ENCODE data around the gene TSR1. TPM values are rescaled to one million over a fixed set of nuclear protein-coding genes. Genes with fewer than 3 reads are reported as not detected.
A peak's percentile ranks its signal among the peaks of the same experiment; 100 is the strongest.

The TSR1 gene
- total RNA-seq, 1 experiment from 2014 or later: 50.1 TPM

- no peak for DNase-seq (ENCODE audit: extremely low read depth, low read depth)
These were observed 33.4 kb upstream of the TSR1 start for GRCh38 chr17:2369551-2370210.

DNA sequence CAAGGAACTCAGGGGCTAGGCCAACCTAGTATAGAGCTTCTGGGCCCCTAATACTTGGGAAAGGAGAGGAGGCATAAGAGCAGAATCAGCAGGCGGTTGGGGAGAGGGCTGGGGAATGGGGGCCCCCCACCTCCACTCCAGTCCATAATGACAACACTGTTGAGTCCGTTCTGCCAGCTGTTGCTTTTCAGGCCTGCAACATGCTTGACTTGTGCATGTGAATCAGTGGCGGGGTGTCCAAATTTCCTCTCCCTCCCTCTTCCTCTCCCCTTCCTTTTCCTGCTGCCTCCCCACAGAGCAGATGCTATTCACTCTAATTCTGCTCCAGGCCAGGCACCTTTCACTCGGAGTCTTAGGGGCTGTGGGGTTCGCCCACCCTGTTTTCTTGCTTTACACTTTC lies 32.8 kb upstream of the TSR1 start:
- no peak for DNase-seq (ENCODE audit: extremely low read depth, low read depth)

- no peak for DNase-seq (ENCODE audit: extremely low read depth, low read depth)
These were observed 32.1 kb upstream of the TSR1 start for GRCh38 chr17:2368359-2368758.

- DNase-seq (ENCODE audit: extremely low read depth, low read depth): peak; percentile 23
These were observed 30.7 kb upstream of the TSR1 start for GRCh38 chr17:2366747-2367494.

DNA sequence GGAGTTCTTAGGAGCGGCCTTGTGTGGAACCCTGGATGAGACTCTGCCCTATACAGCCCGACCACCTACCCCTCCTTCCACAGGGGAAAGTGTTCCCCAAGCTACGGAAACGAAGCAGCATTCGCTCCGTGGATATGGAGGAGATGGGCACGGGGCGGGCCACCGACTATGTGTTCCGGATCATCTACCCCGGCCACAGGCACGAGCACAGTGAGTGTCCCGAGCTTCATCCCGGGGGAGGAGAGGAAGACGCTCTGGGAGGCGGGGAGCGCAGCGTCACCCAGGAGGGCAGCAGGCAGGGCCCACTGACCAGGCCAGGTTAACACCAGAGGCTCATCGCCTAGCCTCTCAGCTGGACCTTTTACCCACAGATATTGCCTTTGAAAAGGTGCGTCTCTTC lies 28.9 kb upstream of the TSR1 start:
- DNase-seq (ENCODE audit: extremely low read depth, low read depth): no peak

- no peak for DNase-seq (ENCODE audit: extremely low read depth, low read depth)
These were observed 28.5 kb upstream of the TSR1 start for GRCh38 chr17:2364763-2365116.

DNA sequence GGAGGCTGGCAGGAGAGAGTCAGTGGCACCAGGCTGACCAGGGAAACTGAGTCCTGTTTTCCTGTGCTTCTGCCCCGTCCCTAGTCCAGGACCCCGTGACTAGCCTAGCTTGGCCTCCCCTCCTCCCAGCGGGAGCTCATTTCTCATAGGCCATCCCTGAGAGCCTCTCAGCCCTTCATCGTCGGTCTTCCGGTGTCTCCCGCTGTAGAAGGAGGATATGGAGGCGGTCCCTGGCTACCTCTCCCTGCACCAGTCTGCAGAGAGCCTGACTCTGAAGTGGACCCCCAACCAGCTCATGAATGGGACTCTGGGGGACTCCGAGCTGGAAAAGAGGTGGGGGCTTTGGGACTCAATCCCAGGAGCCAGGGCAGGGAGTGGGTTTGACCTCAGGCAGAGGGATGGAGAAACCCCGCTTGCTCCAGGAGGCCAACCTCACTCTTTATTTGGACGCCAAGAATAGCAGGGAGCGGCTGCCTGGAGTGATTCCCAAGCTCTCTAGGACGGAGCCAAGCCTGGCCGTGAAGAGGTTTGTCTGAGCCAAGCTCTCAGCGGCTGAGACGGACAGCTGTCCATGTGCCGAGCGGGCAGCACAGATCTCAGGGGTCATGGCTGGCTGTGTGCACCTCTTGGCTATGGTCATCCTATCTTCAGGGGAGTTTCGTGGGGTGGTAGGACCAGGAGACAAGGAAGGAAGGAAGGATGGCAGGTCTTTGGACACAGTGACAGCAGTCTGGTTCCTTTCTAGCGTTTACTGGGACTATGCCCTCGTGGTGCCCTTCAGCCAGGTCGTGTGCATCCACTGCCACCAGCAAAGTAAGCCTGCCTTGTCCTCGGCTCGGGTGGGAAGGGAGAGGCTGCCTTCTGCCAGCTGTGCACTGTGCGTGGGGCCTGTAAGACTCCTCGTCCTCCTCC lies 27.9 kb upstream of the TSR1 start:
- no peak for DNase-seq (ENCODE audit: extremely low read depth, low read depth)

- no peak for DNase-seq (ENCODE audit: extremely low read depth, low read depth)
These were observed 27.1 kb upstream of the TSR1 start for GRCh38 chr17:2363318-2363717.

GRCh38 chr17:2362881-2363280 lies 26.6 kb upstream of the TSR1 start:
- DNase-seq (ENCODE audit: extremely low read depth, low read depth): no peak

- DNase-seq (ENCODE audit: extremely low read depth, low read depth): no peak
These were observed 26.2 kb upstream of the TSR1 start for GRCh38 chr17:2362416-2362815.

- DNase-seq (ENCODE audit: extremely low read depth, low read depth): no peak
These were observed 25.8 kb upstream of the TSR1 start for GRCh38 chr17:2362016-2362415.

DNA sequence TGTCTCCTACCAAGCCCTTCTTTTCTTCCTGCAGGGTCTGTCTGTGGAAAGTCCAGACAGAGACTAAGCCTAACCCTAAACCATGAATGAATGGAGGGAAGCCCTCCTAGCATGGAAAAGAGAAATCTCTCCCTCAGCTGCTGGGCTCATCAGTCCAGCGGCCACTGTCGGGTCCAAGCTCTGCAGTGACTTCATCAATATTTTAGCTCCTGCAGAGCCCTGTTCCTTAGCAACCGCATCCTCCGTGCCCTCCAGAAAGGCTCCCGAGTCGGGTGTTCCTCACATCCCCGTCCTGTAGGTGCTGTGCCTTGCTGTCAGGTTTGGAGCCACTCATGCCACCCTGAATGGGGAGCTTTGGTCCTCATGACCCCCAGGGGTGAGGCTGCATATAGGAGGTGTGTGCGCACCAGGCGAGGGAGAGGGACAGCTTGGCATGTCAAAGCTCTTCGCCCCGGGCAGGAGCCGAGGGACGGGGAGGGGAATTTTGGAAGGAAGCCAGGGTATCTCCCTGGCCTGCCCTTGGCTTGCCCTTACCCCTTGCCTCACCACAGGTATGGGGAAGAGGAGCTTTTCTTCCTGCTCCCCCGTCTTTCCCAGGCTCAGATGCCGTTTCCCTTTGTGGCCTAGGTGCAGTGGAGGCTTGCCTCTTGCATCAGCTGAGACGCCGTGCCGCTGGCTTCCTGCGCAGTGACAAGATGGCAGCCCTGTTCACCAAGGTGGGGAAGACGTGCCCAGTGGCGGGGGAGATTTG lies 24.9 kb upstream of the TSR1 start:
- no peak for DNase-seq (ENCODE audit: extremely low read depth, low read depth)

DNA sequence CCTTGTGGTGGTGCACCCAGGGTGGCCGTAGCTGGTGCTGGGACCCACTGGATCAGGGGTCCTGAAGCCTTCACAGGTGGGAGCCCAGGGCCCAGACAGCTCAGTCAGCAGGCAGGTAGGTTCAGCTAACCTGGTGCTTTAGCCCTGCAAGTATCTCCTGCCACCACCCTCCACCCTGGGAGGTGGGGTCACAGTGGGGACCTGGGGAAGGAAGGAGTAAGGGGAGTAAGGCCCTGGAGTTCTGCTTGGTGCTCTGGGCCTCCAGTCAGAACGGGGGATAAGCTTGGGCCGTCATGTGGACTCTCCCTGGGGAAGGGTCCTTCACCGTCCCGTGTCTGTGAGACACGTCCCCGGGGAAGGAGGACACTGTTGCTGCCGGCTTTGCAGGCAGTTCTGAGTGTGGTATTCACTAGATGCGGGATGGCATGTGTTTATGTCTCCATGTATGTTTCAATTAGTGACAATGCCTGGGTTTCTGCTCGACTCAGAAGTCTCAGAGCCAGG lies 21.7 kb upstream of the TSR1 start:
- no peak for DNase-seq (ENCODE audit: extremely low read depth, low read depth)

DNA sequence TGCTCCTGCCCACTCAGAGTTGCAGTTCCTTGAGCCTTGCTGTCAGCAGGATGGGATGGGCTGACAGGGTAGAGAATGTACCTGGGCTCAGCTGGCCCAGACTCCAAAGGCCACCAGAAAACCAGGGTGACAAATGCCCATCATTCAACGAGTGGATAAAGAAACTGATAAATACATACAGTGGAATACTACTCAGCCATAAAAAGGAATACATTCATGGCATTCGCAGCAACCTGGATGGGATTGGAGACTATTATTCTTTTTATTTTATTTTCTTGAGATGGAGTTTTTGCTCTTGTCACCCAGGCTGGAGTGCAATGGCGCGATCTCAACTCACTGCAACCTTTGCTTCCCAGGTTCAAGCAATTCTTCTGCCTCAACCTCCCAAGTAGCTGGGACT lies 21.0 kb upstream of the TSR1 start:
- DNase-seq (ENCODE audit: extremely low read depth, low read depth): no peak

DNA sequence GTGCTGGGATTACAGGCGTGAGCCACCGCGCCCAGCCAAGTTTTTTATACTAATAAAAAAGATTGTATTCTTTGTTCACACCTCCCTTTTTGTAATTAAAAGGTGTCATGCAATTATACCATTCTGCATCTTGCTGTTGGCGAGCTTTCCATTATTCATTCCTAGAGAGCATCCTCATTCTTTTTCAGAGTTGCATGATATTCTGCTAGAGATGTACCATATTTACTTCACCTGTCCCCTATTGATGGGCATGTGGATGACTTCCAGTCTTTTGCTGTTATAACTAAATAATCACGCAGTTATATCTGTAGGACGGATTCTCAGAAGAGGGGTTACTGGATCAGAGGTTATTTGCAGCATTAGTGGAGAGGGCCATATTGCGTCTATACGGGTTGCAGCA lies 18.1 kb upstream of the TSR1 start:
- DNase-seq (ENCODE audit: extremely low read depth, low read depth): no peak

DNA sequence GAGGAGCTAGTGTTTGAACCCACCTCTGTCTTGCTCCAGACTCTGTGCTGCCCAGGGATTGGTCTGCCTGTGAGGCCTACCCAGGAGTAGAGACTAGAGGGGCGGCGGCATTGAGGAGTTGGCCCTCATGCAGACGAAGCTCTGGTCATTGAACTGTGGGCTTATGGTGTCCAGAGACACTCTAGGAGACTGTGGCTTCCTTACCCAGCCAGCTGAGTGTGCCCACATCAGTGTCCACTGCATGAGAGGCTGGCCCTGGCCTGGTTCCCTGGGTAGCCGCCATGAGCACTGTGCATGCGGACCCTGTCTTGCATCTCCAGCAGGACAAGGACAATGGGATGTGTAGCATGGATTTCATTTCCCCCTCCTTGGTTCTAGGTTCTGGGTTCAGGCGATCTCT lies 15.0 kb upstream of the TSR1 start:
- no peak for DNase-seq (ENCODE audit: extremely low read depth, low read depth)

- DNase-seq (ENCODE audit: extremely low read depth, low read depth): peak; percentile 32
These were observed 11.8 kb upstream of the TSR1 start for GRCh38 chr17:2347805-2348685.

DNA sequence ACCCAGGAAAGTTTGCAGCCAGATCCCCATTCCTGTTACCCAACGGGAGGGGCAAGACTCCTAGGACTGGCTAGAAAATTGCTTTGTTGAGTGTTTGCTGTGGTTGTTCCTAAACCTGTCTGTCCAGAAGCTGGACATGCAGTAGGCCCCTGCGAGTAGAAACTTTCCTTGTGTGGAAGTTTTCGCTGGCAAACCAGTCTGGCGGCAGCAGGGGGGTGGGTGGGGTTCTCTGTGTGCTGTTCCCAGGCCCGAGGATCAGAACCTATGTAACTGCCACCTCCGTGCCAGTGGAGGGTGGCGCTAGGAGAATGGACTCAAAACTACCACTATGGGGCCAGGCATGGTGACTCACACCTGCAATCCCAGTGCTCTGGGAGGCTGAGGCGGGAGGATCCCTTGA lies 10.2 kb upstream of the TSR1 start:
- DNase-seq (ENCODE audit: extremely low read depth, low read depth): no peak

DNA sequence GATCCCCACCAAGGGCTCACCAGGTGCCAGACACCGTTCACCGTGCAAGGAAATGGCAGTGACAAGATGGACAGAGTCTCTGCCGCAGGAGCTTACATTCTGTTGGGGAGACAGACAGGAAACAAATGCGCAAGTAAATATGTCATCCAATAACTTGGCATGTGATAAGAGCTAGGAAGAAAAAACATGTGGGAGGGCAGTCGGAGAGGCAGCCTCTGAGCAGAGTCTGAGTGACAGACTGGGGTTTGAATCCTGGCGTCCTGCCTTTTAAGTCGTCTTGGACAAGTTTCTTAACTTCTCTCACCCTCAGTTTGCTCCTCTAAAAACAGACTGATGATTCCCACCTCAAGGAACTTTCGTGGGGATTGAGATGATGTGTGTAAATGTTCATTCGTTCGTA lies 8.3 kb upstream of the TSR1 start:
- DNase-seq (ENCODE audit: extremely low read depth, low read depth): no peak

DNA sequence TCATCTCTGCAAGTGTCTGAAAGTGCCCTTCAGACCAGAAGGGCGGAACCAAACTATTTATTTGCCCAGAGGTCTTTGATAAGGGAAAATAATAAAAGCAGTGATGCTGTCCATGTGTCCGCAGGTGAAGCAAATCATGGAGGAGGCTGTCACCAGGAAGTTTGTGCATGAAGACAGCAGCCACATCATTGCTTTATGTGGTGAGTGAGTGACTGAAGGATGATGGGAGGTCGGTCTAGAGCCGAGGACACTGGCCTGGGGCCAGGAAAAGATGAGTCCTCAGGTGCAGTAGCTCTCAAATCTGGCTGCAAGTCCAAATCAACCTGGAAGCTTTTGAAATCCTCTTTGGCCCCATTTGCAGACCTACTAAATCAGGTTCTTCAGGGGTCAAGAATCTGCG lies 7.2 kb upstream of the TSR1 start:
- DNase-seq (ENCODE audit: extremely low read depth, low read depth): no peak

Data from NCI-H460 (cell line).